ENCODE data around the gene ELMO1.

The ELMO1 gene

DNA sequence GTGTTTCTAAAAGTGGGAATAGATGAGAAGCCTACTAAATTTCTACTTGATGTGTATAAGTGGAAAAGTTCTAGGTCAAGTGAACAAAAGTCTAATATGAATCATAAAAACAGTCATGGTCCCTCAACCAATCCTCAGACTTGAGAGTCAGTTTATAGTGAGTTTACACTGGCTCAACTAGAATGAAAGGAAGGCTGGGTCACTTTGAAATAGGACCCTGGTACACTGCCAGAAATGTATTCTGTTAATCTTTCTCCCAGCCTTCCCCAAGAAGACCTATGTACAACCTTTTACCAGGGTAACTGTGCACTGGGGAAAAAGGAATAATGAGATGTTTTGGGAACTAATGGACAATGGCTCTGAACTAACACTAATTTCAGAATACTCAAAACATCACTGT lies 17.3 kb downstream of the ELMO1 start:
- ATAC-seq (ENCODE audit: low read depth) (no peak), DNase-seq (ENCODE audit: low spot score) (no peak)
- TF ChIP-seq, protein P1, sequence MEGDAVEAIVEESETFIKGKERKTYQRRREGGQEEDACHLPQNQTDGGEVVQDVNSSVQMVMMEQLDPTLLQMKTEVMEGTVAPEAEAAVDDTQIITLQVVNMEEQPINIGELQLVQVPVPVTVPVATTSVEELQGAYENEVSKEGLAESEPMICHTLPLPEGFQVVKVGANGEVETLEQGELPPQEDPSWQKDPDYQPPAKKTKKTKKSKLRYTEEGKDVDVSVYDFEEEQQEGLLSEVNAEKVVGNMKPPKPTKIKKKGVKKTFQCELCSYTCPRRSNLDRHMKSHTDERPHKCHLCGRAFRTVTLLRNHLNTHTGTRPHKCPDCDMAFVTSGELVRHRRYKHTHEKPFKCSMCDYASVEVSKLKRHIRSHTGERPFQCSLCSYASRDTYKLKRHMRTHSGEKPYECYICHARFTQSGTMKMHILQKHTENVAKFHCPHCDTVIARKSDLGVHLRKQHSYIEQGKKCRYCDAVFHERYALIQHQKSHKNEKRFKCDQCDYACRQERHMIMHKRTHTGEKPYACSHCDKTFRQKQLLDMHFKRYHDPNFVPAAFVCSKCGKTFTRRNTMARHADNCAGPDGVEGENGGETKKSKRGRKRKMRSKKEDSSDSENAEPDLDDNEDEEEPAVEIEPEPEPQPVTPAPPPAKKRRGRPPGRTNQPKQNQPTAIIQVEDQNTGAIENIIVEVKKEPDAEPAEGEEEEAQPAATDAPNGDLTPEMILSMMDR (IDR thresholded peaks at IDR 0.05; ENCODE audit: poor library complexity, severe bottlenecking), result no peak
- no peaks in the 10 kb centered on the region for H3K36me3 ChIP-seq (ENCODE audit: low read depth)
- no peaks in the 10 kb centered on the region for H3K9me3 ChIP-seq (ENCODE audit: severe bottlenecking)
- no peak overlapping the region for H3K27ac ChIP-seq (ENCODE audit: poor library complexity, severe bottlenecking)
- no peaks in the 10 kb centered on the region for H3K27me3 ChIP-seq (ENCODE audit: insufficient read depth, poor library complexity, severe bottlenecking)
- H3K4me1 ChIP-seq (ENCODE audit: insufficient read depth, poor library complexity, severe bottlenecking), result no peaks in the 10 kb centered on the region
- H3K4me3 ChIP-seq (ENCODE audit: severe bottlenecking), result no peak overlapping the region

DNA sequence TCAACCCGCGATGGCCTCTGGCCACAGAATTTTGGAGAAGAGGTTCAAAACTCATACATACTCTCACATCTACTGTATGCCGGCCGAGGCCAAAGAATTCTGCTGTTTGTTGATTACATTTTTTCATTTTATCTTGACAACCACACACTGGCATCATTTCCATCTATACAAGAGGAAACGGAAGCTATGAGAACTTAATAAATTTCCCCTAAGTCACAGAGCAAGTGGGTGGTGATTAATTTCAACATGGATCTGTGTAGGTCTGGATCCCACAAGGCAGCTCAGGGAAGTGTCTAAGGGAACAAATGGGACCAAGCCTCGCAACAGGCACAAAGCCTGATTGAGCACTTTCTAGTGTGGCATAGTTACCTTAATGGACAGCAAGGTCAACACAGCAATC lies 18.0 kb downstream of the ELMO1 start:
- no peaks in the 10 kb centered on the region for H3K36me3 ChIP-seq (ENCODE audit: low read depth)
- DNase-seq (ENCODE audit: low spot score), result no peak
- no peaks in the 10 kb centered on the region for H3K9me3 ChIP-seq (ENCODE audit: severe bottlenecking)
- H3K4me1 ChIP-seq (ENCODE audit: insufficient read depth, poor library complexity, severe bottlenecking), result no peaks in the 10 kb centered on the region
- no peak overlapping the region for H3K4me3 ChIP-seq (ENCODE audit: severe bottlenecking)
- TF ChIP-seq, protein P1 (IDR thresholded peaks at IDR 0.05; ENCODE audit: poor library complexity, severe bottlenecking), result no peak
- H3K27me3 ChIP-seq (ENCODE audit: insufficient read depth, poor library complexity, severe bottlenecking), result no peaks in the 10 kb centered on the region
- H3K27ac ChIP-seq (ENCODE audit: poor library complexity, severe bottlenecking), result no peak overlapping the region
- ATAC-seq (ENCODE audit: low read depth), result no peak

DNA sequence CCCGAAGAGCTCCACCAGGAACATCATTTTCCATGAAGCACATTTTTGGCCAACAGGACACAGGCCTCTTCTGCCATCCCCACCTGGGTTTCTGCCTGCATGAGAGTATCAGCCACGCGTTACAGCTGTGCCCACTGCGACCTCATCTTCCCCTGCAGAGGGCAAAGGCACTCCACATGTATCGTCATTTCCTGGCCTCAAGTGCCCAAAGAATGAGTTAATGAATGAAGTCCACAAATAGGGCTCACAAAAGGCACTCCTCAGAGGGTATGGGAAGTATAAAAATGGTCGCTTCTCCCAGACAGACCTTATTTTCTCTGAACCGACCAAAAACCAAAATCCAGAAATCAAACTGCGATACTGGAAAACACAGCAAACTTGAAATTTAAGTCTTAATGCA lies 18.5 kb downstream of the ELMO1 start:
- H3K4me1 ChIP-seq (ENCODE audit: insufficient read depth, poor library complexity, severe bottlenecking), result no peaks in the 10 kb centered on the region
- ATAC-seq (ENCODE audit: low read depth) (no peak), DNase-seq (ENCODE audit: low spot score) (no peak)
- H3K27ac ChIP-seq (ENCODE audit: poor library complexity, severe bottlenecking), result no peak overlapping the region
- no peak overlapping the region for H3K4me3 ChIP-seq (ENCODE audit: severe bottlenecking)
- no peaks in the 10 kb centered on the region for H3K9me3 ChIP-seq (ENCODE audit: severe bottlenecking)
- TF ChIP-seq, protein P1 (IDR thresholded peaks at IDR 0.05; ENCODE audit: poor library complexity, severe bottlenecking), result no peak
- H3K27me3 ChIP-seq (ENCODE audit: insufficient read depth, poor library complexity, severe bottlenecking), result no peaks in the 10 kb centered on the region
- no peaks in the 10 kb centered on the region for H3K36me3 ChIP-seq (ENCODE audit: low read depth)

DNA sequence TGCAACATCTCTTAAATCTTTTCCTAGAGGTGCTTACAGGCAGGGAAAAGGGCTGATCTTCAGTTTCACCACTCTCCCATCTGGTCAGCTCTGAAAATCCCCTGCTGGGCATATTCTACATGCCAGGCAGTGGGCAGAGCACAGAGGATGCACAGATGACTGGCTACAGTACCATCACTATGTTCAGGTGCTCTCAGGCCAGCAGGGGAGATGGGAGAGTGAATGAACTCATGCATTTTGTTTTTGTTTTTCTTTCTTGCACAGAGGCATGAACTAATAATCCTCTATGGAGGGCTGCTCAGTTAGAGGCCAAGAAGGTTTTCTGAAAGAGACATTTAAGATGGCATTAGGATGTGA lies 19.3 kb downstream of the ELMO1 start:
- H3K27me3 ChIP-seq (ENCODE audit: insufficient read depth, poor library complexity, severe bottlenecking), result no peaks in the 10 kb centered on the region
- no peak overlapping the region for H3K4me3 ChIP-seq (ENCODE audit: severe bottlenecking)
- H3K4me1 ChIP-seq (ENCODE audit: insufficient read depth, poor library complexity, severe bottlenecking), result no peaks in the 10 kb centered on the region
- peak; percentile 23; the same call in 1 of the 3 replicates for ATAC-seq (ENCODE audit: low read depth)
- no peak for DNase-seq (ENCODE audit: low spot score)
- H3K27ac ChIP-seq (ENCODE audit: poor library complexity, severe bottlenecking), result no peak overlapping the region
- TF ChIP-seq, protein P1 (IDR thresholded peaks at IDR 0.05; ENCODE audit: poor library complexity, severe bottlenecking), result no peak
- no peaks in the 10 kb centered on the region for H3K9me3 ChIP-seq (ENCODE audit: severe bottlenecking)
- no peaks in the 10 kb centered on the region for H3K36me3 ChIP-seq (ENCODE audit: low read depth)

DNA sequence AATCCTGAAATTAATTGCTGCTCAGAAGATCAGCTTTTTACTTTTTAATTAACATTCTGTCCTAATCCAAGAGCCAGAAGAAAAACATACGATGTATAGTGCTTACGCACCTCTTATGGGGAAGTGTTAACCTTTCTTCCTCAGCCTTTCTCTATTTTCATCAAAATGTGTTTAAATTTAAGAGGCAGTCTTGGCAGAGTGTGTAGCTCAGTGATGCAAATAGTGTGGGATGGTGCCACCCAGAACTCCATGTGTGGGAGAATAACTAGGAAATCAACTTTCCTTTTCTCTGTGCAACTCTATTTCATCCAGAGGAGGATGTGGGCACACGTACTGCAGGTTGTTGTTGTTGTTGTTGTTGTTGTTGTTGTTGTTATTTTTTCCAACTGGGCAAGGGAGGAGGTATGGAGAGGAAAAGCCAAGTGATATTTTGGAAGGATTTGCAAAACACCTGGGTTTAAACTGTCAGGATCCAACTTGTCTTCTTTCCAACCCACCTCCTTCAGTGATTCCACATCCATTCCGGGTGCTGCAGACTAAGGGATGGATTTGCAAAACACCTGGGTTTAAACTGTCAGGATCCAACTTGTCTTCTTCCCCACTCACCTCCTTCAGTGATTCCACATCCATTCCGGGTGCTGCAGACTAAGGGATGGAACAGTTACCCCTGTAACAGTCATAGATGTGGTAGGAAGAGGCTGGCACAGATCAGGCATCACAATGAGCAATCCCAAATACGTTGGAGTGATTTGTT lies 19.8 kb downstream of the ELMO1 start:
- no peaks in the 10 kb centered on the region for H3K27me3 ChIP-seq (ENCODE audit: insufficient read depth, poor library complexity, severe bottlenecking)
- no peaks in the 10 kb centered on the region for H3K9me3 ChIP-seq (ENCODE audit: severe bottlenecking)
- H3K4me3 ChIP-seq (ENCODE audit: severe bottlenecking), result no peak overlapping the region
- no peak for DNase-seq (ENCODE audit: low spot score)
- TF ChIP-seq, protein P1 (IDR thresholded peaks at IDR 0.05; ENCODE audit: poor library complexity, severe bottlenecking), result no peak
- no peaks in the 10 kb centered on the region for H3K4me1 ChIP-seq (ENCODE audit: insufficient read depth, poor library complexity, severe bottlenecking)
- no peak for ATAC-seq (ENCODE audit: low read depth)
- no peak overlapping the region for H3K27ac ChIP-seq (ENCODE audit: poor library complexity, severe bottlenecking)
- no peaks in the 10 kb centered on the region for H3K36me3 ChIP-seq (ENCODE audit: low read depth)

All from RWPE2 (cell line).